Measurements from ENCODE around the gene ULK3.

Gene ULK3

DNA sequence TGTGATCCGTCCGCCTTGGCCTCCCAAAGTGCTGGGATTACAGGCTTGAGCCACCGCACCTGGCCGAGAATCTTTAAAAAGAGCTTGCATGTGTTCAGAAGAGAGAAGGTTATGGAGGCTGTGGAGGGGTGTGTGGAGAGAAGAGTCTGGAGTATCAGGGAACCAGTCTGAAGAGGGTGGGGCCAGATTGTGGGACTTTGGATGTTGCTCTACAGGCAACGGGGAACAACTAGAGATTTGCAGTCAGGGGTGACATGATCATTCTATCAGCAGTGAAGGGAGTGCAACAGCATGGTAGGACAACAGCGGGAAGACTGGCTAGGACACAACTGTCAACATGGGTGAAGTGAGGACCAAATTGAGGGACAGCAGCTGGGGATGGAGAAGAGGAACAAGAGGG is 21.3 kb upstream of the ULK3 start:
- Histone ChIP-seq H3K9me3 (ENCODE audit: severe bottlenecking) (no peaks in the 10 kb centered on the region), H3K36me3 (peaks cover 22% of the 10 kb centered on the region), H3K27me3 (ENCODE audit: insufficient read depth, low read depth, severe bottlenecking) (no peaks in the 10 kb centered on the region), H3K27ac (no peak overlapping the region), H3K4me3 (ENCODE audit: low read depth, low read length) (no peak overlapping the region)
- DNase-seq = no peak
- TF ChIP-seq, protein P1, sequence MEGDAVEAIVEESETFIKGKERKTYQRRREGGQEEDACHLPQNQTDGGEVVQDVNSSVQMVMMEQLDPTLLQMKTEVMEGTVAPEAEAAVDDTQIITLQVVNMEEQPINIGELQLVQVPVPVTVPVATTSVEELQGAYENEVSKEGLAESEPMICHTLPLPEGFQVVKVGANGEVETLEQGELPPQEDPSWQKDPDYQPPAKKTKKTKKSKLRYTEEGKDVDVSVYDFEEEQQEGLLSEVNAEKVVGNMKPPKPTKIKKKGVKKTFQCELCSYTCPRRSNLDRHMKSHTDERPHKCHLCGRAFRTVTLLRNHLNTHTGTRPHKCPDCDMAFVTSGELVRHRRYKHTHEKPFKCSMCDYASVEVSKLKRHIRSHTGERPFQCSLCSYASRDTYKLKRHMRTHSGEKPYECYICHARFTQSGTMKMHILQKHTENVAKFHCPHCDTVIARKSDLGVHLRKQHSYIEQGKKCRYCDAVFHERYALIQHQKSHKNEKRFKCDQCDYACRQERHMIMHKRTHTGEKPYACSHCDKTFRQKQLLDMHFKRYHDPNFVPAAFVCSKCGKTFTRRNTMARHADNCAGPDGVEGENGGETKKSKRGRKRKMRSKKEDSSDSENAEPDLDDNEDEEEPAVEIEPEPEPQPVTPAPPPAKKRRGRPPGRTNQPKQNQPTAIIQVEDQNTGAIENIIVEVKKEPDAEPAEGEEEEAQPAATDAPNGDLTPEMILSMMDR (IDR thresholded peaks at IDR 0.05; ENCODE audit: low read depth, low read length) = no peak

DNA sequence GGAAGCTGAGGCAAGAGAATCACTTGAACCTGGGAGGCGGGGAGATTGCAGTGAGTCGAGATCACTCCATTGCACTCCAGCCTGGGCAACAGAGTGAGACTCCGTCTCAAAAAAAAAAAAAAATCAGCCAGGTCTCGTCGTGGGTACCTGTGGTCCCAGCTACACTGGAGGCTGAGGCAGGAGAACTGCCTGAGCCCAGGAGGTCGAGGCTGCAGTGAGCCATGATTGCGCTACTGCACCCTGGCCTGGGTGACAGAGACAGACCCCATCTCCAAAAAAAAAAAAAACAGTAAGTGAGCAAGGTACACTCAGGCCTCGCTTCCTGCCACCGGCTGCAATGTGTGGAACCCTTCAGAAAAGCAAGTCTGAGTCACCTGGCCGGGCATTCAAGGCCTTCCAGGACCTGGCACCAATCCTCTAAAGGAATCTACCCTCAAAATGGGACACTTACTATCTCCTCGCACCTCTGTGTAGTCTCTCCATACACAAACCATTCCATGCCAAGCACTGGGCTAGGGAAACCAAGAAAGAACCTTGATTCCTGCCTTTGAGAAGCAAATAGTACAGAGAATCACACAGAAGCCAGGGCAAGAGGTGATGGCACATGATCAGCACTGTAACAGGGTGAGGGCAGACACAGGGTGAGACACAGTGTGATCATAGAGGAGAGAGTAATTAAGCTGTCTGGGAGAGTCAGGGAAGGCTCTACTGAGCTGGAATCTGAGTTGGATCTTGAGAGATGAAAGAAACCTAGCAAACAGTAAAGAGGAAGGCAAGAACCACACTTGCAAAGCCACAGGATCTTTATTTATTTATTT is 20.5 kb upstream of the ULK3 start:
- Histone ChIP-seq H3K27ac (no peak overlapping the region), H3K4me3 (ENCODE audit: low read depth, low read length) (no peak overlapping the region), H3K27me3 (ENCODE audit: insufficient read depth, low read depth, severe bottlenecking) (no peaks in the 10 kb centered on the region), H3K36me3 (peaks cover 16% of the 10 kb centered on the region), H3K9me3 (ENCODE audit: severe bottlenecking) (no peaks in the 10 kb centered on the region)
- TF ChIP-seq, protein P1 (IDR thresholded peaks at IDR 0.05; ENCODE audit: low read depth, low read length) = no peak
- DNase-seq = no peak

DNA sequence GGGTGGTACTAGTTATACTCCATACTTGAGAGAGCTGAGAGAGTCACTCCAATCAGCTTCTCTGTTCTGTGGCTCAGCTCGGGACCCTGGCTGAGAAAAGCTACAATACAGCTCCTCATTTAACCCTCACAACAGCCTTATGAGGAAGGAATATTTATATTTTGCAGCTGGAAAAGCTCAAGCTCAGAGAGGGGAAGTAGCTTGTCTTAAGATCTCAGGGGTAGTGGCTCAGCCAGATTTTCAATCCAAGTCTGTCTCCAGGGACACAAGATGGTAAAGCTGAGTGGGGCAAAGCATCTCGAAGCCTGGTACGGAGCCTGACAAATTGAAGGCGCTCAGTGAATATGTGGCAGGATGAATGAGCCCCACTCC is 15.4 kb upstream of the ULK3 start:
- Histone ChIP-seq H3K9me3 (ENCODE audit: severe bottlenecking) (no peaks in the 10 kb centered on the region), H3K4me3 (ENCODE audit: low read depth, low read length) (no peak overlapping the region), H3K36me3 (peaks cover 13% of the 10 kb centered on the region), H3K27ac (no peak overlapping the region), H3K27me3 (ENCODE audit: insufficient read depth, low read depth, severe bottlenecking) (no peaks in the 10 kb centered on the region)
- TF ChIP-seq, protein P1 (IDR thresholded peaks at IDR 0.05; ENCODE audit: low read depth, low read length) = no peak
- DNase-seq = no peak

DNA sequence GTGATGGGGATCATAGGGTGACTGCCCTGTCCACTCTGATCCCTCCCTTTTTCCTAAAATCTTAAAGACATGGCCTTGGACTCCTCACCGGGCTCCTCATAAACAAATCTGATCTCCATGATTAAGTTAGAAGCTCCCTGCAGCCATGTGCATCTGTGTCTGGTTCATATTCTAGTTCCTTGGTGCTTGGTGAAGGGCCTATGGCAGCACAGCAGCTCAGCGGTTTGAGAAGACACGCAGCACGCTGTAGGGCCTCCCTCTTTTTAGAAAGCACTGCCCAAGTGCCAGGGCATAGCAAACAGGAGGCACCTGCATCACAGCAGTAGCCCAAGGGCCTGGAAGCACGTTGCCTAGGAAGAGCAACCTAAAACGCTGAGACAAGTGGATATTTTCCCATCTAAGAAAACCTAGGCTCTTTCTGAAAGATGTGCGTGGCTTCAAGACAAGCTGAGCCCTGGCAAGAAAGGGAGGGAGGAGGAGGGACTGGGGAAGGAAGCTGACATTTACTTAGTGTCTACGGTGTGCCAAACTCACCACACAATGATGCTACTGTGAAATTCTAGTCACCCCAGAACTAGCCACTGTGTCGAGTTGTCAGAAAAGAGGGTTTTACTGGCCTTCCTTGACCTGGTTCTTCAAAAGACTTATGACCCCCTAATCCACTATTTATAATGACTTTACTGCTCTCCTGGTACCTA is 14.9 kb upstream of the ULK3 start:
- DNase-seq = no peak
- Histone ChIP-seq H3K27ac (no peak overlapping the region), H3K9me3 (ENCODE audit: severe bottlenecking) (no peaks in the 10 kb centered on the region), H3K27me3 (ENCODE audit: insufficient read depth, low read depth, severe bottlenecking) (no peaks in the 10 kb centered on the region), H3K4me3 (ENCODE audit: low read depth, low read length) (no peak overlapping the region), H3K36me3 (peaks cover 18% of the 10 kb centered on the region)
- TF ChIP-seq, protein P1 (IDR thresholded peaks at IDR 0.05; ENCODE audit: low read depth, low read length) = no peak

DNA sequence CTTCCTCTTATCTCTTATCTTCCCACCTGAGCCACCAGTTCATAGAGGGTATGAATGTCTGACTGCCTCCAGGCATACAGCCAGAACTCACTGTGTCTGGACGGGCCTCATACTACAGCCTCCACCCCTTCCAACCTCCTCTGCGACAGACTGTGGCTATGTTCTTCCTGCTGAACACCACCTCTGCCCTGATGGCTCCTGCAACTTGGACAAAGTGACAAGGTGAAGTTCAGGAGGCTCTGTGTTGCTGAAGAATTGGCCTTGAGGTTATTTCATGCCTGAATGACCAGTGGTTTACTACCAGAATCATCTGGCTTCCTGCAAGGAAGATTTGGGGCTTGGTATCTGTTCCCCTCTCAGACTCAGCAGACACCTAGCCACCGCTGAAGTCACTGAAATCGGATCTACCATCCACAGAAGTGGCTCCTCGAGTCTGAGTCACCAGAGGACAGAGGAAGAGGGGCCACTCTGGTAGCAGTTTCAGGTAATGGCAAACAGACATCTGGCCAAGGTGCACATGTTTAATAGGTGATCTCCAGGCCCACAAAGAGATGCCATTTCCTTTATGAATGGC is 14.2 kb upstream of the ULK3 start:
- DNase-seq = no peak
- Histone ChIP-seq H3K27ac (no peak overlapping the region), H3K4me3 (ENCODE audit: low read depth, low read length) (no peak overlapping the region), H3K27me3 (ENCODE audit: insufficient read depth, low read depth, severe bottlenecking) (no peaks in the 10 kb centered on the region), H3K9me3 (ENCODE audit: severe bottlenecking) (no peaks in the 10 kb centered on the region), H3K36me3 (peaks cover 24% of the 10 kb centered on the region)
- TF ChIP-seq, protein P1 (IDR thresholded peaks at IDR 0.05; ENCODE audit: low read depth, low read length) = no peak
